ENCODE results near the gene AGPS. TPM values are rescaled to one million over a fixed set of nuclear protein-coding genes. Genes with fewer than 3 reads are reported as not detected.

Gene AGPS
- total and polyA plus RNA-seq, 2 donors (not counting 1 experiment from before 2014, with no cell fraction given) = 2.2 to 25.5 TPM

DNA sequence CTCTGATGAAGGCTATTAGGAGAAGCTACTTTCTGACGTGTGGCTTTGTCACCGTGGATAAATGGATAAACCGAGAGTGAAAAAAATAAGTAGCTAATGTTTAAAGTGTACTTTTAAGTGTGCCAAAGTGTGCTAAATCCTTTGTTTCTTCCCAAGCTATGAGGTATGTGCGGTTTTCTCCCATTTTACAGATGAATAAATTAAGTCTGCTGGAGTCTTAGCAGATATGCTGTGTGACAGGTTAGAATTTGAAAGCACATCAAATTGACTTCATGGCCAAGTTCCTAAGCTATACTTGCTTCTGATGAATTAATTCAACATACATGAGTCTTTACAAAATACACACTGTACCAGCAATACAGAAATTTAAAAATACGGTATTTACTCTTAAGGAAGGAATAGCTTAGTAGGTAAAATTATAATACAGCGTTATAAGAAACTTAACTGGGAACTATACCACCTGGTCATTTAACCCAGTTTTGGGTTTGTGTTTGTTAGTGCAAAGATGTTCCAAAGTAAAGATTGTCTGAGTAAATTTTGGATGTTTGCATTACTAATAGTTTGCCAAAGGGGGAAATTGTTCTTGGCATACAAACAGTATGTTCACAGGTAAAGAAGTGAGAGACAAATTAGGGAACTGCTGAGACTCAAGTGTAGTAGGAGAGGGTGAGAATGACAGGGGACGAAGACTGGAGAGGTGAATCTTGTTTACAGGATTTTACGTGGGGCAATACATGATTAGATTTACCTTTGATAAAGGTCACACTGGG, 1.4 kb downstream of the AGPS start:
- H3K9ac ChIP-seq (ENCODE audit: low read length) = peak overlapping the region; percentile 92
- H3K4me3 ChIP-seq (ENCODE audit: control extremely low read depth in 1 of 5, extremely low read depth in 1 of 5, insufficient read depth in 1 of 5, low read depth in 2 of 5, low read length in 4 of 5) = peak overlapping the region in 1 of 5 experiments; percentile 10
- peak overlapping the region; percentile 93 for H3K4me2 ChIP-seq (replicated peaks; ENCODE audit: low read depth, low read length, poor library complexity, severe bottlenecking)
- intact Hi-C loops (cut with micrococcal nuclease) = loop anchor here (5.0 kb wide), 3 partner anchors 42 to 223 kb away; partner anchors contain the start of gene NFE2L2
- Mint-ChIP-seq H3K27ac (no peak overlapping the region), H3K27me3 (no peaks in the 10 kb centered on the region), H3K4me1 (peaks cover 47% of the 10 kb centered on the region), H3K9me3 (ENCODE audit: insufficient read depth) (no peaks in the 10 kb centered on the region), H3K4me3 (peak overlapping the region; percentile 91)
- no peak overlapping the region for H2AFZ ChIP-seq (ENCODE audit: insufficient read depth, low read depth, low read length, poor library complexity, severe bottlenecking)
- no peak overlapping the region for H3K27ac ChIP-seq (ENCODE audit: low read length in 2 of 2)
- no peak for TF ChIP-seq EZH2 (IDR thresholded peaks at IDR 0.05; ENCODE audit: borderline replicate concordance, insufficient read depth, low read depth, low read length, poor library complexity, severe bottlenecking)
- TF ChIP-seq, protein P1, sequence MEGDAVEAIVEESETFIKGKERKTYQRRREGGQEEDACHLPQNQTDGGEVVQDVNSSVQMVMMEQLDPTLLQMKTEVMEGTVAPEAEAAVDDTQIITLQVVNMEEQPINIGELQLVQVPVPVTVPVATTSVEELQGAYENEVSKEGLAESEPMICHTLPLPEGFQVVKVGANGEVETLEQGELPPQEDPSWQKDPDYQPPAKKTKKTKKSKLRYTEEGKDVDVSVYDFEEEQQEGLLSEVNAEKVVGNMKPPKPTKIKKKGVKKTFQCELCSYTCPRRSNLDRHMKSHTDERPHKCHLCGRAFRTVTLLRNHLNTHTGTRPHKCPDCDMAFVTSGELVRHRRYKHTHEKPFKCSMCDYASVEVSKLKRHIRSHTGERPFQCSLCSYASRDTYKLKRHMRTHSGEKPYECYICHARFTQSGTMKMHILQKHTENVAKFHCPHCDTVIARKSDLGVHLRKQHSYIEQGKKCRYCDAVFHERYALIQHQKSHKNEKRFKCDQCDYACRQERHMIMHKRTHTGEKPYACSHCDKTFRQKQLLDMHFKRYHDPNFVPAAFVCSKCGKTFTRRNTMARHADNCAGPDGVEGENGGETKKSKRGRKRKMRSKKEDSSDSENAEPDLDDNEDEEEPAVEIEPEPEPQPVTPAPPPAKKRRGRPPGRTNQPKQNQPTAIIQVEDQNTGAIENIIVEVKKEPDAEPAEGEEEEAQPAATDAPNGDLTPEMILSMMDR (IDR thresholded peaks at IDR 0.05) = no peak
- peaks cover 65% of the 10 kb centered on the region for H3K79me2 ChIP-seq (ENCODE audit: control insufficient read depth, insufficient read depth, low read length)
- no peaks in the 10 kb centered on the region for H3K9me3 ChIP-seq (ENCODE audit: control extremely low read depth in 1 of 3, control insufficient read depth in 2 of 3, insufficient read depth in 1 of 3, low read length in 2 of 3)
- H4K20me1 ChIP-seq (ENCODE audit: control insufficient read depth, insufficient read depth, low read length, poor library complexity, severe bottlenecking) = no peaks in the 10 kb centered on the region
- H3K36me3 ChIP-seq (replicated peaks in 1 of 2; ENCODE audit: control extremely low read depth in 1 of 2, control insufficient read depth in 1 of 2, extremely low read depth in 1 of 2, insufficient read depth in 2 of 2, low read length in 1 of 2) = no peaks in the 10 kb centered on the region
- DNase-seq = no peak
- 54% methylated on average over 3 of the region's 8 CpGs for WGBS (ENCODE audit: insufficient coverage)
- no peak for ATAC-seq (ENCODE audit: low read depth)
- H3K27me3 ChIP-seq (replicated peaks in 1 of 4; ENCODE audit: control extremely low read depth in 1 of 4, control insufficient read depth in 3 of 4, insufficient read depth in 4 of 4, low read length in 3 of 4) = no peaks in the 10 kb centered on the region
- CTCF ChIA-PET = interaction anchor here (0.6 to 4.9 kb wide), 9 partner anchors 19 to 306 kb away, joined by 3 to 35 read pairs (median 4); partner anchors contain the start of gene NFE2L2
- POLR2A ChIA-PET = interaction anchor here (0.6 to 1.4 kb wide), 2 partner anchors 105 to 129 kb away, joined by 4 read pairs; partner anchors contain the start of gene NFE2L2
- H3K4me1 ChIP-seq (ENCODE audit: control insufficient read depth in 2 of 2, insufficient read depth in 2 of 2, low read length in 2 of 2) = peaks cover 19 to 28% of the 10 kb centered on the region in 2 donors

DNA sequence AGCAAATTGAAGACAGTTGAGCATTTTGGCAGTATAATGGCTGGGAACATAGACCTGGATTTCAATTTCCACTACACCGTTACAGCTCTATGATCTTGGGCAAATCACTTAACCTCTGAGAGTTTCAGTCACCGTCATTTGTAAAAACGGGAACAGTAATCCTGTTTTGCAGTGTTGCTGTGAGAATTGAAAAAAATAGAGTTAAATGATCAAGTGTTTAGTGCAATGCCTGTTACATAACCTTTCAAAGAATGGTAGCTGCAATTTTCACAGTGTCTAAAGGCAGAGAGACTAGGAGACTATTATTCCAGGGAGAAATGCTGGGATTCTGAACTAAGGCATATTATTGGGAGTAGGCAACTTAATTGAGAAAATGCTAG, 2.0 kb downstream of the AGPS start:
- no peak for DNase-seq
- no peak overlapping the region for H3K9ac ChIP-seq (ENCODE audit: low read length)
- no peak overlapping the region for H3K27ac ChIP-seq (ENCODE audit: low read length in 2 of 2)
- ChIA-PET CTCF (interaction anchor here (0.6 to 4.9 kb wide), 5 partner anchors 21 to 306 kb away, joined by 3 to 35 read pairs (median 10); partner anchors contain the start of gene NFE2L2), POLR2A (no interaction called here)
- WGBS (ENCODE audit: insufficient coverage) = no CpG with 5 or more reads among the region's 3 CpGs
- no peaks in the 10 kb centered on the region for H3K9me3 Mint-ChIP-seq (ENCODE audit: insufficient read depth)
- H3K4me1 ChIP-seq (ENCODE audit: control insufficient read depth in 2 of 2, insufficient read depth in 2 of 2, low read length in 2 of 2) = peaks cover 19 to 28% of the 10 kb centered on the region in 2 donors
- no peaks in the 10 kb centered on the region for H4K20me1 ChIP-seq (ENCODE audit: control insufficient read depth, insufficient read depth, low read length, poor library complexity, severe bottlenecking)
- TF ChIP-seq EZH2 (IDR thresholded peaks at IDR 0.05; ENCODE audit: borderline replicate concordance, insufficient read depth, low read depth, low read length, poor library complexity, severe bottlenecking) = no peak
- TF ChIP-seq, protein P1 (IDR thresholded peaks at IDR 0.05) = no peak
- H3K27me3 ChIP-seq (replicated peaks in 1 of 4; ENCODE audit: control extremely low read depth in 1 of 4, control insufficient read depth in 3 of 4, insufficient read depth in 4 of 4, low read length in 3 of 4) = no peaks in the 10 kb centered on the region
- H3K4me3 ChIP-seq (ENCODE audit: control extremely low read depth in 1 of 5, extremely low read depth in 1 of 5, insufficient read depth in 1 of 5, low read depth in 2 of 5, low read length in 4 of 5) = no peak overlapping the region
- no peaks in the 10 kb centered on the region for H3K36me3 ChIP-seq (replicated peaks in 1 of 2; ENCODE audit: control extremely low read depth in 1 of 2, control insufficient read depth in 1 of 2, extremely low read depth in 1 of 2, insufficient read depth in 2 of 2, low read length in 1 of 2)
- H3K4me3 Mint-ChIP-seq = peak overlapping the region; percentile 91
- intact Hi-C loops (cut with micrococcal nuclease) = loop anchor here (5.0 kb wide), 3 partner anchors 42 to 223 kb away; partner anchors contain the start of gene NFE2L2
- peak overlapping the region; percentile 93 for H3K4me2 ChIP-seq (replicated peaks; ENCODE audit: low read depth, low read length, poor library complexity, severe bottlenecking)
- H3K4me1 Mint-ChIP-seq = peaks cover 50% of the 10 kb centered on the region
- ATAC-seq (ENCODE audit: low read depth) = no peak
- no peaks in the 10 kb centered on the region for H3K9me3 ChIP-seq (ENCODE audit: control extremely low read depth in 1 of 3, control insufficient read depth in 2 of 3, insufficient read depth in 1 of 3, low read length in 2 of 3)
- H3K27me3 Mint-ChIP-seq = no peaks in the 10 kb centered on the region
- H3K79me2 ChIP-seq (ENCODE audit: control insufficient read depth, insufficient read depth, low read length) = peaks cover 70% of the 10 kb centered on the region
- H3K27ac Mint-ChIP-seq = no peak overlapping the region
- H2AFZ ChIP-seq (ENCODE audit: insufficient read depth, low read depth, low read length, poor library complexity, severe bottlenecking) = no peak overlapping the region

Measured in B cell (primary cell).